ENCODE measurements around the gene SLIRP. TPM values are rescaled to one million over a fixed set of nuclear protein-coding genes. Genes with fewer than 3 reads are reported as not detected.

The SLIRP gene
- total RNA-seq, 1 experiment from 2014 or later: 242 TPM

DNA sequence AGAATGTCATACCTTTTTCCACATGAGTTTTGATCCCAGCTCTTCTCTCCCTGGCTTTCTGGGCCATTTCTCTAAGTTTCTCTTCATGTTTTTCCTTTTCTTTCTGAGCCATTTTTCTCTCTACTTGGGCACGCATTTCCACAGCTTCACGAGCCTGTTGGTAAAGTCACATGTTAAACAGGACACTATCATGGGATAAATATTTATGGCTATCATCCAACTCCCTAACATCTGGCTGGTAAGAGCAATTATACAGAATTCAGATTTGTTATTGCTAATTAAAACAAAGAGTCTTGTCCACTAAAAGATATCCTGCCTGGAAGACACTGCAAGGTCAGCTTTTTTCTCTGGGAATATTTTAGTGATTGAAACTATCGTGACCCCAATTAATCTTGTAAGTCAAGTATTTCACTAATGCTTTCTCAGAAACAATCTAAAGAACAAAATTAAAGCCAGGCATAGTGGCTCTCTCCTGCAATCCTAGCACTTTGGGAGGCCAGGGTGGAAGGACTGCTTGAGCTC is 23.1 kb downstream of the SLIRP start:
- H3K36me3 ChIP-seq (ENCODE audit: control insufficient read depth in 1 of 2, insufficient read depth in 2 of 2, low read length in 2 of 2): peaks cover 70 to 76% of the 10 kb centered on the region in 2 experiments
- H3K27ac ChIP-seq (ENCODE audit: low read depth, low read length): no peak overlapping the region
- BruUV-seq (replicated peaks): no TSS peak
- no peak for TF ChIP-seq JUND (IDR thresholded peaks at IDR 0.05)
- TF ChIP-seq EGR1 (IDR thresholded peaks at IDR 0.05; ENCODE audit: low read depth): no peak
- no peak for TF ChIP-seq CBX3 (IDR thresholded peaks at IDR 0.05; ENCODE audit: low read depth)
- TF ChIP-seq ELF1 (IDR thresholded peaks at IDR 0.05; ENCODE audit: borderline replicate concordance, low read depth): no peak
- TF ChIP-seq, protein P1, sequence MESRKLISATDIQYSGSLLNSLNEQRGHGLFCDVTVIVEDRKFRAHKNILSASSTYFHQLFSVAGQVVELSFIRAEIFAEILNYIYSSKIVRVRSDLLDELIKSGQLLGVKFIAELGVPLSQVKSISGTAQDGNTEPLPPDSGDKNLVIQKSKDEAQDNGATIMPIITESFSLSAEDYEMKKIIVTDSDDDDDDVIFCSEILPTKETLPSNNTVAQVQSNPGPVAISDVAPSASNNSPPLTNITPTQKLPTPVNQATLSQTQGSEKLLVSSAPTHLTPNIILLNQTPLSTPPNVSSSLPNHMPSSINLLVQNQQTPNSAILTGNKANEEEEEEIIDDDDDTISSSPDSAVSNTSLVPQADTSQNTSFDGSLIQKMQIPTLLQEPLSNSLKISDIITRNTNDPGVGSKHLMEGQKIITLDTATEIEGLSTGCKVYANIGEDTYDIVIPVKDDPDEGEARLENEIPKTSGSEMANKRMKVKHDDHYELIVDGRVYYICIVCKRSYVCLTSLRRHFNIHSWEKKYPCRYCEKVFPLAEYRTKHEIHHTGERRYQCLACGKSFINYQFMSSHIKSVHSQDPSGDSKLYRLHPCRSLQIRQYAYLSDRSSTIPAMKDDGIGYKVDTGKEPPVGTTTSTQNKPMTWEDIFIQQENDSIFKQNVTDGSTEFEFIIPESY (IDR thresholded peaks at IDR 0.05; ENCODE audit: extremely low read depth, insufficient replicate concordance, low read length): no peak
- no peak for TF ChIP-seq EZH2phosphoT487 (IDR thresholded peaks at IDR 0.05; ENCODE audit: borderline replicate concordance)
- no peak for TF ChIP-seq SP1 (IDR thresholded peaks at IDR 0.05; ENCODE audit: low read depth)
- no peak for TF ChIP-seq TCF7L2 (IDR thresholded peaks at IDR 0.05; ENCODE audit: borderline replicate concordance, extremely low read depth, insufficient read depth, insufficient read length)
- TF ChIP-seq, protein P2, sequence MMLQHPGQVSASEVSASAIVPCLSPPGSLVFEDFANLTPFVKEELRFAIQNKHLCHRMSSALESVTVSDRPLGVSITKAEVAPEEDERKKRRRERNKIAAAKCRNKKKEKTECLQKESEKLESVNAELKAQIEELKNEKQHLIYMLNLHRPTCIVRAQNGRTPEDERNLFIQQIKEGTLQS (IDR thresholded peaks at IDR 0.05): no peak
- no peak for TF ChIP-seq FOSL1 (IDR thresholded peaks at IDR 0.05; ENCODE audit: low read depth)
- ChIA-PET POLR2A (no interaction called here), CTCF (no interaction called here), RAD21 (ENCODE audit: low non-redundant PET in 1 of 2, low total read pairs in 2 of 2, uncharacterized antibody in 2 of 2, unreplicated experiment in 2 of 2) (no interaction called here)
- intact Hi-C loops (cut with micrococcal nuclease): no loop called here
- no peaks in the 10 kb centered on the region for H3K9me3 ChIP-seq (ENCODE audit: control insufficient read depth in 1 of 2, insufficient read depth in 1 of 2, low read depth in 1 of 2, low read length in 2 of 2)
- no peak for DNase-seq (ENCODE audit: low read depth, low spot score)
- peaks cover 33% of the 10 kb centered on the region; the same call in 1 of the 2 replicates for H3K79me2 ChIP-seq (ENCODE audit: insufficient read depth, low read length)
- no peaks in the 10 kb centered on the region for H3K4me1 ChIP-seq (ENCODE audit: control insufficient read depth in 1 of 2, insufficient read depth in 2 of 2, low read length in 2 of 2)
- peaks cover 4% of the 10 kb centered on the region; the same call in 1 of the 2 replicates for H4K20me1 ChIP-seq (ENCODE audit: insufficient read depth)
- no peaks in the 10 kb centered on the region for H3K9me2 ChIP-seq (ENCODE audit: insufficient read depth)
- ATAC-seq: no peak
- H3K4me3 ChIP-seq (replicated peaks in 1 of 2; ENCODE audit: low read depth in 1 of 2, low read length in 2 of 2): no peak overlapping the region
- no peaks in the 10 kb centered on the region for H3K27me3 ChIP-seq (ENCODE audit: insufficient read depth, low read length)
- H3K9ac ChIP-seq (ENCODE audit: low read length): no peak overlapping the region
- no peak overlapping the region for H3K4me2 ChIP-seq (ENCODE audit: low read length)
- no peak overlapping the region for H2AFZ ChIP-seq (ENCODE audit: low read depth, low read length, poor library complexity, severe bottlenecking)

All from HCT116 (cell line).